Activated T-cell treated with anti-CD3 and anti-CD28 coated beads for 48 hours (primary cell): ENCODE data around the gene WDR43.

Experiments
- DNase-seq: peaks from one replicate; pipeline ENCODE4 v3.0.0-alpha.2; 2020; ENCODE audit warnings: low read depth

Gene WDR43

GRCh38 chr2:28993206-28993960, 98.9 kb downstream of the WDR43 start:
- DNase-seq = no peak

DNA sequence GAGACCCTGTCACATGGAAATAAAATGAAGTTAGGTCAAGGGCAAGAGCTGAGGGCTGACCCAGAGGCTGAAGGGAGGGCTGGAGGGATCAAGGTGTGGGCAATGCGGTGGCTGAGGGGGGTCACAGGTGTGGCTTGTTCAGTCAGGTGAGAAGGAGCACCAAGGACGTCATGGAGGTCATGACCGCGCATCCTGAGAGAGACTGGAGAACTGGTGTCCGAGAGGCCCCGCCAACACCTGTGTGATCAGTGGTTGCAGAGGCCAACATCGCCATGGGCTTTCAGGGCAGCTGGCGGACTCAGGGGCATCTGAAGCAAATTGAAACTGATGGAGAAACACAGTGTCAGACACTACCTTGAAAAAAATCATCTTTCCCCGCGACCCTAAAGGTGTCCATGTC, 99.6 kb downstream of the WDR43 start:
- no peak for DNase-seq

DNA sequence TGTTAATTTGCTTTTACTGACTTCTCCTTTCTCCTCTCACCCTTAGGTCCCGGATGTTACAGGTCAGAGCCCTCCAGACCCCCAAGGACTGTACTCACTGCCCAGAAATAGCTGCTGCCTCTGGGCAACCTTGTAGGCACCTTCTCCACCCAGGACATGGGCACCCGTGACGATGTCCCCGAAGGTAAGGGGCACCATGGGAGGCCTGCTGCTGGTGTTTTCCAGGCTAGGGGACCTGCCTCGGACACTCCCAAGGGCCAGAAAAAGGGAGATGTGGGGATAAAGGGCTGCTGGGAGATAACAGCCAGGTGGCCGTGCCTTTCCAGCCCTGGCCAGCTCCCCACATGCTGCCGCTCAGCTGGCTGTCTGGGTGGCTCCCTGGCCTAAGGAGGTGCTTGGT, 100.2 kb downstream of the WDR43 start:
- no peak for DNase-seq

DNA sequence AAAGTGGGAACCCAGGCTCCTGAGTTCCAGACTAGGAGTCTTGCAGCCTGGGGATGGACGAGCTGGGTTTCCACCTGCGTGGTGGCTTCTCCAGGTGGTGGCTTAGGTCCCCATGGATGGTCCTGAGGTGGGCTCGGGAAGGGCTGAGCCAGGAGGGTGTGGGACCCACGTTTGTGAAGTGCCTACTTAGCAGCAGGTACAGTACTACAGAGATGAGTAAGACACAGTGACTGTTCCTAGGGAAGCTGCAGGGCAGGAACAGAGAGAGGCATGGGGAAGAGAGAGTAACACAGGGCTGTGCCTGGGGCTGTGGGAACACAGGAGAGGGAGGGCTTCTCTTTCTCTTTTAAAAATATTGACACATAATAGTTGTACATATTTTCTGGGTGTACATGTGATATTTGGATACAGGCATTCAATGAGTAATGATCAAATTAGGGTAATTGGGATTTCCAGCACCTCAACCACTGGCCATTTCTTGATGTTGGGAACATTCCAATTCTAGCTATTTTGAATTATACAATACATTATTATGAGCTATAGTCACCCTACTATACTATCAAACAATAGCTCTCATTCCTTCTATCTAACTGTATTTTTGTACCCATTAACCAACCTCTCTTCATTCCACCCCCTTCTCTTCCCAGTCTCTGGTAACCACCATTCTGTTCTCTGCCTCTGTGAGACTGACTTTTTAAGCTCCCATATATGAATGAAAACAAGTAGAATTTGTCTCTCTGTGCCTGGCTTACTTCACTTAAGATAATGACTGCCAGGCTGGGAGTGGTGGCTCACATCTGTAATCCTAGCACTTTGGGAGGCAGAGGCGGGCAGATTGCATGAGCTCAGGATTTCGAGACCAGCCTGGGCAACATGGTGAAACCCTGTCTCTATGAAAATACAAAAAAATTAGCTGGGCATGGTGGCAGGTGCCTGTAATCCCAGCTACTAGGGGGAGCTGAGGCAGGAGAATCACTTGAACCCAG, 101.6 kb downstream of the WDR43 start:
- DNase-seq = no peak

DNA sequence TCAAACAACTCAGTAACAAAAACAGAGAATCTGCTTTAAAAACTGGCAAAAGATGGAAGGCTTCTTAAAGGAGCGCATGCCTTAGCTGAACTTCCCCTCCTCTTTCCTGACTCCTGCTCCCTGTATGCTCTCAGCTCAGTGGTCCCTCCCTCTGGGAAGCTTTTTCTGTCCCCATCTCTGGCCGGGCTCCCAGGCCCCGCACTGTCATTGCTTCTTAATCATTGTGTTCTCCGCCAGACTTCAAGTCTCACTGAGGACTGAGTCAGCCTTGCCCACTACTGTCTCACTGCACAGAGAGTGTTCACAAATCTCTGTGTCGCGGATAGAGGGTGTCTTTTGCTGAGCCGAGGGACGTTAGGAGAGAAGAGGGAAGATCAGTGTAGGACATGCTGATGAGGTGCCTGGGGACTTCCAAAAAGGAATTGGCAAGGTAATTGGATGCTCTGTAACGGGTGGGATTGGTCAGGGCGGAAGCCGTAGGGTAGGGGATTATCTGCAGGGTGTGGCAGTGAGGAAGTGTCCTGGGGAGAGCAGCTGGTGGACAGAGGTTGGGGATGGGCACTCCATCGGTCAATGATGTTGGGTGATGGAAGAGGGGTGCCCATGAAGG, 102.9 kb downstream of the WDR43 start:
- DNase-seq = no peak
